Vagina (tissue), 2 donors: ENCODE results near the gene PIMREG. TPM values are rescaled to one million over a fixed set of nuclear protein-coding genes. Genes with fewer than 3 reads are reported as not detected.

Experiments
- DNase-seq, 2 donors: peaks; one replicate each; pipeline ENCODE4 v3.0.0-alpha.2; 2017; ENCODE audit errors: extremely low spot score in 2 of 2
- H3K27ac ChIP-seq: fragments of 200-600 bp; sonication (generic); one replicate; pipeline ENCODE4 v1.5.1; 2019
- H3K27me3 ChIP-seq: fragments of 200-600 bp; sonication (generic); one replicate; pipeline ENCODE4 v1.5.1; 2019
- H3K36me3 ChIP-seq, 2 donors: fragments of 200-600 bp; sonication (generic); one replicate each; pipeline ENCODE4 v1.5.1; 2017 to 2019
- H3K4me1 ChIP-seq: fragments of 200-600 bp; sonication (generic); one replicate; pipeline ENCODE4 v1.5.1; 2019
- H3K4me3 ChIP-seq, 2 donors: fragments of 200-600 bp; sonication (generic); 1 replicate in 1 of 2; 2 replicates in 1 of 2; pipeline ENCODE4 v1.5.1; 2016 to 2019
- H3K9me3 ChIP-seq: fragments of 200-600 bp; sonication (generic); one replicate; pipeline ENCODE4 v1.5.1; 2019
- CTCF ChIP-seq, 3 experiments: fragments of 450-650 bp in 2 of 3; fragments of 200-600 bp in 1 of 3; sonication (generic) in 1 of 3; IDR thresholded peaks; one replicate each; pipeline ENCODE4 v1.5.1; 2017 to 2019; ENCODE audit warnings: antibody characterized with exemption in 3 of 3, mild to moderate bottlenecking in 2 of 3, moderate library complexity in 2 of 3
- POLR2A ChIP-seq, 2 donors: fragments of 450-650 bp; IDR thresholded peaks; one replicate each; pipeline ENCODE4 v1.6.1; 2017; ENCODE audit warnings: antibody characterized with exemption in 2 of 2, mild to moderate bottlenecking in 2 of 2, moderate library complexity in 2 of 2
- POLR2AphosphoS5 ChIP-seq, 2 donors: sonication (generic); formaldehyde crosslinking; IDR thresholded peaks; one replicate each; pipeline ENCODE4 v1.9.0; 2017; ENCODE audit warnings: antibody characterized with exemption in 2 of 2, mild to moderate bottlenecking in 2 of 2, low read depth in 1 of 2; ENCODE audit not compliant: insufficient read depth in 1 of 2
- intact Hi-C: fragments of 100-400 bp; cut with DNase I; formaldehyde crosslinking; loops from one replicate; pipeline ENCODE4 v1.15.1; 2023
- total RNA-seq: library from RNA; depleted of rRNA; stranded (reverse); fragments of >200 nt; gene quantifications from one replicate; pipeline ENCODE4 v1.2.3, GENCODE V29; 2016

Gene PIMREG
- total RNA-seq, 1 donor from 2014 or later, result 0.74 TPM

DNA sequence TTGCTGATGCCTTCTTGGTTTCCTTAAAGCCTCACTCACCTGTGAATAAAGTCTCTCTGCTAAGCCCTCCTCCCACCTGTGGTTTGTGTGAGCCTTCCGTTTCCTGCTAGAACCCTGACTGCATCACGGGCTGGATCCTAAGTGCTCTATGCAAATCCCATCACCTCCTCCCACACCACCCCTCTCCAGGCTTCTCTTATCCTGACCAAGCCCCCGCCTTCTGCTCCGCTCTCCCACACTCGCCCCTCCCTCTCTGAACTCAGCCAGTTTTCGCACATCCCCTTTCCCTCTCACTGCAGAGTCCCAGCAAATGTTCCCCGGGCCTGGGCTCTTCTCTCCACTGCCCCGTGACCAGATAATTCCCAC is 51.8 kb downstream of the PIMREG start:
- H3K27me3 ChIP-seq, result no peaks in the 10 kb centered on the region
- H3K27ac ChIP-seq, result no peak overlapping the region
- peaks cover 4% of the 10 kb centered on the region for H3K4me1 ChIP-seq
- no peaks in the 10 kb centered on the region for H3K9me3 ChIP-seq
- no peak for DNase-seq
- TF ChIP-seq POLR2AphosphoS5 (IDR thresholded peaks at IDR 0.05; ENCODE audit: insufficient read depth in 1 of 2, low read depth in 1 of 2) (no peak), POLR2A (IDR thresholded peaks at IDR 0.05) (no peak), CTCF (IDR thresholded peaks at IDR 0.05) (no peak)
- intact Hi-C loops, result no loop called here
- H3K36me3 ChIP-seq, result no peaks in the 10 kb centered on the region
- H3K4me3 ChIP-seq, result no peak overlapping the region

- no peaks in the 10 kb centered on the region for H3K27me3 ChIP-seq
- peaks cover 4% of the 10 kb centered on the region for H3K4me1 ChIP-seq
- H3K9me3 ChIP-seq, result no peaks in the 10 kb centered on the region
- H3K27ac ChIP-seq, result no peak overlapping the region
- intact Hi-C loops, result no loop called here
- H3K4me3 ChIP-seq, result no peak overlapping the region
- no peak for TF ChIP-seq CTCF (IDR thresholded peaks at IDR 0.05)
- TF ChIP-seq POLR2AphosphoS5 (IDR thresholded peaks at IDR 0.05; ENCODE audit: insufficient read depth in 1 of 2, low read depth in 1 of 2), result no peak
- no peak for TF ChIP-seq POLR2A (IDR thresholded peaks at IDR 0.05)
- H3K36me3 ChIP-seq, result no peaks in the 10 kb centered on the region
- DNase-seq, result no peak
These were observed 52.6 kb downstream of the PIMREG start for GRCh38 chr17:6496640-6497441.

- Histone ChIP-seq H3K4me1 (peaks cover 4% of the 10 kb centered on the region), H3K27me3 (no peaks in the 10 kb centered on the region), H3K9me3 (no peaks in the 10 kb centered on the region), H3K27ac (no peak overlapping the region), H3K36me3 (no peaks in the 10 kb centered on the region), H3K4me3 (no peak overlapping the region)
- intact Hi-C loops, result no loop called here
- no peak for DNase-seq
- TF ChIP-seq POLR2A (IDR thresholded peaks at IDR 0.05), result no peak
- no peak for TF ChIP-seq CTCF (IDR thresholded peaks at IDR 0.05)
- TF ChIP-seq POLR2AphosphoS5 (IDR thresholded peaks at IDR 0.05; ENCODE audit: insufficient read depth in 1 of 2, low read depth in 1 of 2), result no peak
These were observed 53.4 kb downstream of the PIMREG start for GRCh38 chr17:6497496-6498221.

DNA sequence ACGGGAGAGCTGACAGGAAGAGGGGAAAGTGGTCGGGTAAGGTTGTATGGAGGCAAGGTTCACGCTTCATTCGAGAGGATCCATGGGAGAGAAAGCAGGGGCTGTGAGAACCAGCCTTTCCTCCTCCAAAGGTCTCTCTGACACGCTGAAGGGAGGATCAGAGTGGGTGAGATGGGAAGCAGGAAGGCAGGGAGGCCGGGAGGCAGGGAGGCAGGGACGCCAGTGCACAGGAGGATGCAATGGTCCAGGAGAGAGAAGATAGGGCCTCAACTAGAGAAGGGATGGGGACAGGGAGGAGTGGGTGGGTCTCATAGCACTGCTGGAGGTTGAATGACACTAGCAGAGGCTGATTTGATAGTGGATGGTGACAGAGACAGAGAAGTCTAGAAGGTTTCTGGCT is 54.1 kb downstream of the PIMREG start:
- Histone ChIP-seq H3K27me3 (no peaks in the 10 kb centered on the region), H3K4me1 (peaks cover 4% of the 10 kb centered on the region), H3K9me3 (no peaks in the 10 kb centered on the region), H3K36me3 (no peaks in the 10 kb centered on the region), H3K4me3 (no peak overlapping the region), H3K27ac (no peak overlapping the region)
- intact Hi-C loops, result no loop called here
- TF ChIP-seq POLR2AphosphoS5 (IDR thresholded peaks at IDR 0.05; ENCODE audit: insufficient read depth in 1 of 2, low read depth in 1 of 2) (no peak), POLR2A (IDR thresholded peaks at IDR 0.05) (no peak), CTCF (IDR thresholded peaks at IDR 0.05) (no peak)
- no peak for DNase-seq
